PC-3 (cell line): ENCODE data around the gene MAML2. TPM values are rescaled to one million over a fixed set of nuclear protein-coding genes. Genes with fewer than 3 reads are reported as not detected.

Experiments used
- ATAC-seq: fragments of 200-7000 bp; cut with Tn5 transposase; 2 replicates; pipeline ENCODE4 v1.9.1; 2020; ENCODE audit warnings: mild to moderate bottlenecking, moderate library complexity
- BruUV-seq: library from RNA; stranded (reverse); fragments of 400-500 nt; replicated peaks from 2 replicates; lab custom pipeline; 2021; lab: Mats Ljungman, UMichigan
- CTCF ChIA-PET: fragments of 300-600 bp; sonication (Branson Sonifier 250); formaldehyde crosslinking; loops from one replicate; lab custom pipeline; 2022; ENCODE audit warnings: antibody characterized with exemption; lab: Charles Lee
- POLR2A ChIA-PET: fragments of 300-600 bp; sonication (Branson Sonifier 250); formaldehyde crosslinking; loops from one replicate; lab custom pipeline; 2022; ENCODE audit warnings: antibody characterized with exemption; ENCODE audit not compliant: unreplicated experiment; lab: Charles Lee
- DNase-seq: peaks from one replicate; pipeline ENCODE4 v3.0.0-alpha.2; 2015
- H2AFZ ChIP-seq: fragments of 300-600 bp; sonication (generic); 2 replicates; pipeline ENCODE4 v1.6.0; 2016; ENCODE audit warnings: antibody characterized with exemption, low read length
- H3F3A ChIP-seq: fragments of 300-600 bp; sonication (generic); one replicate; pipeline ENCODE4 v1.6.0; 2017; ENCODE audit warnings: antibody characterized with exemption, low read length, control low read depth, mild to moderate bottlenecking; ENCODE audit not compliant: unreplicated experiment
- H3K27ac ChIP-seq: fragments of 300-600 bp; sonication (generic); 2 replicates; pipeline ENCODE4 v1.5.1; 2016; ENCODE audit warnings: mild to moderate bottlenecking, low read length
- H3K27me3 ChIP-seq: fragments of 300-600 bp; sonication (generic); 2 replicates; pipeline ENCODE4 v1.6.1; 2016; ENCODE audit warnings: low read length, mixed read lengths
- H3K36me3 ChIP-seq: fragments of 300-600 bp; sonication (generic); 2 replicates; pipeline ENCODE4 v1.6.1; 2016; ENCODE audit warnings: low read depth, mixed run types, low read length, mixed read lengths
- H3K4me1 ChIP-seq: fragments of 300-600 bp; sonication (generic); 2 replicates; pipeline ENCODE4 v1.5.1; 2016; ENCODE audit warnings: low read length; ENCODE audit not compliant: insufficient read depth
- H3K4me2 ChIP-seq: fragments of 300-600 bp; sonication (generic); 2 replicates; pipeline ENCODE4 v1.6.0; 2016; ENCODE audit warnings: low read length
- H3K4me3 ChIP-seq: fragments of 300-600 bp; sonication (generic); 2 replicates; pipeline ENCODE4 v1.5.1; 2016; ENCODE audit warnings: mild to moderate bottlenecking, low read length, mixed read lengths
- H3K79me2 ChIP-seq: fragments of 300-600 bp; sonication (generic); 2 replicates; pipeline ENCODE4 v1.6.1; 2017; ENCODE audit warnings: low read length, mixed read lengths
- H3K9ac ChIP-seq: fragments of 300-600 bp; sonication (generic); 2 replicates; pipeline ENCODE4 v1.6.0; 2016; ENCODE audit warnings: mild to moderate bottlenecking, low read length
- H3K9me2 ChIP-seq: fragments of 300-600 bp; sonication (generic); replicated peaks from 2 replicates; pipeline ENCODE4 v1.6.1; 2016; ENCODE audit warnings: mixed run types, low read length, mixed read lengths
- H3K9me3 ChIP-seq: fragments of 300-600 bp; sonication (generic); 2 replicates; pipeline ENCODE4 v1.6.1; 2016; ENCODE audit warnings: low read length, mixed read lengths
- H4K20me1 ChIP-seq: fragments of 300-600 bp; sonication (generic); 2 replicates; pipeline ENCODE4 v1.6.1; 2016; ENCODE audit warnings: low read length, mixed read lengths
- EZH2 ChIP-seq: fragments of 300-600 bp; sonication (generic); IDR thresholded peaks from one replicate; pipeline ENCODE4 v1.6.1; 2017; ENCODE audit warnings: antibody characterized with exemption, mild to moderate bottlenecking, low read length; ENCODE audit not compliant: unreplicated experiment
- EZH2phosphoT487 ChIP-seq: fragments of 300-600 bp; sonication (generic); IDR thresholded peaks from 2 replicates; pipeline ENCODE4 v1.6.1; 2018; ENCODE audit warnings: mild to moderate bottlenecking, antibody characterized with exemption, low read length, borderline replicate concordance
- intact Hi-C: fragments of 100-400 bp; cut with micrococcal nuclease; formaldehyde crosslinking; loops from 2 replicates; pipeline ENCODE4 v1.9.0; 2023
- total RNA-seq: library from RNA; depleted of rRNA; stranded (reverse); fragments of >200 nt; gene quantifications from 2 replicates; pipeline ENCODE4 v1.2.3, GENCODE V29; 2014
- TF ChIP-seq, protein P1 (sequence below): fragments of 300-600 bp; sonication (generic); conservative IDR thresholded peaks from 2 replicates; pipeline ENCODE4 v1.5.1; 2017; ENCODE audit warnings: antibody characterized with exemption, low read depth, mild to moderate bottlenecking, low read length

MAML2 gene
- total RNA-seq, 1 experiment from 2014 or later, result 10.9 TPM

GRCh38 chr11:96162816-96163499 lies 180.0 kb downstream of the MAML2 start:
- H2AFZ ChIP-seq, result peak overlapping the region; percentile 63
- TF ChIP-seq EZH2, result no peak
- TF ChIP-seq, protein P1, sequence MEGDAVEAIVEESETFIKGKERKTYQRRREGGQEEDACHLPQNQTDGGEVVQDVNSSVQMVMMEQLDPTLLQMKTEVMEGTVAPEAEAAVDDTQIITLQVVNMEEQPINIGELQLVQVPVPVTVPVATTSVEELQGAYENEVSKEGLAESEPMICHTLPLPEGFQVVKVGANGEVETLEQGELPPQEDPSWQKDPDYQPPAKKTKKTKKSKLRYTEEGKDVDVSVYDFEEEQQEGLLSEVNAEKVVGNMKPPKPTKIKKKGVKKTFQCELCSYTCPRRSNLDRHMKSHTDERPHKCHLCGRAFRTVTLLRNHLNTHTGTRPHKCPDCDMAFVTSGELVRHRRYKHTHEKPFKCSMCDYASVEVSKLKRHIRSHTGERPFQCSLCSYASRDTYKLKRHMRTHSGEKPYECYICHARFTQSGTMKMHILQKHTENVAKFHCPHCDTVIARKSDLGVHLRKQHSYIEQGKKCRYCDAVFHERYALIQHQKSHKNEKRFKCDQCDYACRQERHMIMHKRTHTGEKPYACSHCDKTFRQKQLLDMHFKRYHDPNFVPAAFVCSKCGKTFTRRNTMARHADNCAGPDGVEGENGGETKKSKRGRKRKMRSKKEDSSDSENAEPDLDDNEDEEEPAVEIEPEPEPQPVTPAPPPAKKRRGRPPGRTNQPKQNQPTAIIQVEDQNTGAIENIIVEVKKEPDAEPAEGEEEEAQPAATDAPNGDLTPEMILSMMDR, result no peak
- no peak for TF ChIP-seq EZH2phosphoT487
- CTCF ChIA-PET, result interaction anchor here (1.4 kb wide), 1 partner anchor 180 kb away, joined by 10 read pairs; the partner anchor contains the start of gene MAML2
- peak; percentile 63 for DNase-seq
- BruUV-seq, result no TSS peak
- no peaks in the 10 kb centered on the region for H3K36me3 ChIP-seq
- H4K20me1 ChIP-seq, result no peaks in the 10 kb centered on the region
- peak overlapping the region; percentile 27; the same call in 1 of the 2 replicates for H3K4me2 ChIP-seq
- H3K27ac ChIP-seq, result peak overlapping the region; percentile 73
- POLR2A ChIA-PET, result interaction anchor here (0.5 to 0.8 kb wide), 2 partner anchors 10 to 52 kb away, joined by 3 read pairs; no protein-coding TSS in a partner anchor
- H3K9ac ChIP-seq, result peak overlapping the region; percentile 36
- peak; percentile 66 for ATAC-seq
- no peaks in the 10 kb centered on the region for H3K79me2 ChIP-seq
- H3K4me3 ChIP-seq, result no peak overlapping the region
- H3K4me1 ChIP-seq, result peaks cover 32% of the 10 kb centered on the region
- no peaks in the 10 kb centered on the region for H3K9me2 ChIP-seq
- intact Hi-C loops, result loop anchor here (1.0 kb wide), 1 partner anchor 44 kb away; no protein-coding TSS in a partner anchor
- no peaks in the 10 kb centered on the region for H3K27me3 ChIP-seq
- H3K9me3 ChIP-seq, result no peaks in the 10 kb centered on the region
- H3F3A ChIP-seq, result no peaks in the 10 kb centered on the region

- no peaks in the 10 kb centered on the region for H3K27me3 ChIP-seq
- no peaks in the 10 kb centered on the region for H3K36me3 ChIP-seq
- H4K20me1 ChIP-seq, result no peaks in the 10 kb centered on the region
- peak overlapping the region; percentile 44 for H2AFZ ChIP-seq
- H3K9me2 ChIP-seq, result no peaks in the 10 kb centered on the region
- H3K9me3 ChIP-seq, result no peaks in the 10 kb centered on the region
- H3K9ac ChIP-seq, result peak overlapping the region; percentile 38
- peaks cover 41% of the 10 kb centered on the region for H3K4me1 ChIP-seq
- H3K4me2 ChIP-seq, result peak overlapping the region; percentile 71
- H3K79me2 ChIP-seq, result no peaks in the 10 kb centered on the region
- H3K4me3 ChIP-seq, result peak overlapping the region; percentile 33; the same call in 1 of the 2 replicates
- no TSS peak for BruUV-seq
- ChIA-PET CTCF (no interaction called here), POLR2A (no interaction called here)
- TF ChIP-seq EZH2phosphoT487, result no peak
- TF ChIP-seq, protein P1, result no peak
- no peak for TF ChIP-seq EZH2
- DNase-seq (peak; percentile 58), ATAC-seq (peak; percentile 57)
- no peaks in the 10 kb centered on the region for H3F3A ChIP-seq
- H3K27ac ChIP-seq, result peak overlapping the region; percentile 58
- intact Hi-C loops, result no loop called here
Observed at GRCh38 chr11:96161307-96162089, 181.5 kb downstream of the MAML2 start.
